Mononuclear cell (primary cell): Measurements from ENCODE around the gene CASR. TPM values are rescaled to one million over a fixed set of nuclear protein-coding genes. Genes with fewer than 3 reads are reported as not detected.

Experiments used
- H3K27me3 ChIP-seq: 2 replicates; pipeline ENCODE4 v1.6.0; 2011; ENCODE audit warnings: low read length, control low read depth; ENCODE audit not compliant: insufficient read depth
- H3K4me1 ChIP-seq: 2 replicates; pipeline ENCODE4 v1.5.1; 2011; ENCODE audit warnings: mild to moderate bottlenecking, low read length, control low read depth; ENCODE audit not compliant: insufficient read depth
- H3K4me3 ChIP-seq: 2 replicates; pipeline ENCODE4 v1.5.1; 2011; ENCODE audit warnings: mild to moderate bottlenecking, low read length, moderate library complexity
- H3K9me3 ChIP-seq: 2 replicates; pipeline ENCODE4 v1.5.1; 2011; ENCODE audit warnings: low read depth, mild to moderate bottlenecking, control low read depth, low read length
- total RNA-seq: library from RNA; depleted of rRNA; stranded (reverse); fragments of >200 nt; gene quantifications from one replicate; pipeline ENCODE4 v1.2.3, GENCODE V29; 2012

Gene CASR
- total RNA-seq, 1 donor = 1.2 TPM

GRCh38 chr3:122299872-122300460 is 116.5 kb downstream of the CASR start:
- Histone ChIP-seq H3K9me3 (no peaks in the 10 kb centered on the region), H3K27me3 (no peaks in the 10 kb centered on the region), H3K4me3 (no peak overlapping the region), H3K4me1 (peaks cover 19% of the 10 kb centered on the region)

GRCh38 chr3:122301063-122301462 is 117.6 kb downstream of the CASR start:
- H3K4me3 ChIP-seq = no peak overlapping the region
- peaks cover 8% of the 10 kb centered on the region for H3K4me1 ChIP-seq
- H3K27me3 ChIP-seq = no peaks in the 10 kb centered on the region
- H3K9me3 ChIP-seq = no peaks in the 10 kb centered on the region

- Histone ChIP-seq H3K27me3 (no peaks in the 10 kb centered on the region), H3K9me3 (no peaks in the 10 kb centered on the region), H3K4me3 (no peak overlapping the region), H3K4me1 (peaks cover 12% of the 10 kb centered on the region)
Measured at GRCh38 chr3:122305818-122306621, 122.6 kb downstream of the CASR start.

- H3K4me1 ChIP-seq = peaks cover 12% of the 10 kb centered on the region
- H3K9me3 ChIP-seq = no peaks in the 10 kb centered on the region
- no peaks in the 10 kb centered on the region for H3K27me3 ChIP-seq
- no peak overlapping the region for H3K4me3 ChIP-seq
Measured at GRCh38 chr3:122306622-122306953, 123.1 kb downstream of the CASR start.

GRCh38 chr3:122307094-122307687 is 123.7 kb downstream of the CASR start:
- H3K9me3 ChIP-seq = no peaks in the 10 kb centered on the region
- H3K4me3 ChIP-seq = no peak overlapping the region
- no peaks in the 10 kb centered on the region for H3K27me3 ChIP-seq
- H3K4me1 ChIP-seq = peaks cover 12% of the 10 kb centered on the region

GRCh38 chr3:122307976-122308375 is 124.5 kb downstream of the CASR start:
- H3K4me1 ChIP-seq = peaks cover 17% of the 10 kb centered on the region
- H3K9me3 ChIP-seq = no peaks in the 10 kb centered on the region
- H3K4me3 ChIP-seq = no peak overlapping the region
- no peaks in the 10 kb centered on the region for H3K27me3 ChIP-seq

- no peaks in the 10 kb centered on the region for H3K27me3 ChIP-seq
- no peaks in the 10 kb centered on the region for H3K9me3 ChIP-seq
- peaks cover 28% of the 10 kb centered on the region for H3K4me1 ChIP-seq
- no peak overlapping the region for H3K4me3 ChIP-seq
Measured at GRCh38 chr3:122310361-122310760, 126.9 kb downstream of the CASR start.

- no peak overlapping the region for H3K4me3 ChIP-seq
- H3K9me3 ChIP-seq = no peaks in the 10 kb centered on the region
- H3K4me1 ChIP-seq = peaks cover 19% of the 10 kb centered on the region
- no peaks in the 10 kb centered on the region for H3K27me3 ChIP-seq
Measured at GRCh38 chr3:122312826-122313225, 129.4 kb downstream of the CASR start.

- Histone ChIP-seq H3K9me3 (no peaks in the 10 kb centered on the region), H3K27me3 (no peaks in the 10 kb centered on the region), H3K4me1 (peaks cover 16% of the 10 kb centered on the region), H3K4me3 (no peak overlapping the region)
Measured at GRCh38 chr3:122313281-122313680, 129.8 kb downstream of the CASR start.

- Histone ChIP-seq H3K4me1 (peaks cover 16% of the 10 kb centered on the region), H3K4me3 (no peak overlapping the region), H3K27me3 (no peaks in the 10 kb centered on the region), H3K9me3 (peaks cover 6% of the 10 kb centered on the region)
Measured at GRCh38 chr3:122314228-122314876, 130.9 kb downstream of the CASR start.

GRCh38 chr3:122315619-122316018 is 132.2 kb downstream of the CASR start:
- peaks cover 16% of the 10 kb centered on the region for H3K4me1 ChIP-seq
- no peak overlapping the region for H3K4me3 ChIP-seq
- peaks cover 9% of the 10 kb centered on the region for H3K9me3 ChIP-seq
- no peaks in the 10 kb centered on the region for H3K27me3 ChIP-seq

- H3K4me3 ChIP-seq = no peak overlapping the region
- H3K4me1 ChIP-seq = peaks cover 16% of the 10 kb centered on the region
- no peaks in the 10 kb centered on the region for H3K27me3 ChIP-seq
- H3K9me3 ChIP-seq = peaks cover 9% of the 10 kb centered on the region
Measured at GRCh38 chr3:122316368-122316767, 132.9 kb downstream of the CASR start.

GRCh38 chr3:122318620-122319019 is 135.2 kb downstream of the CASR start:
- Histone ChIP-seq H3K4me3 (no peak overlapping the region), H3K4me1 (peaks cover 9% of the 10 kb centered on the region), H3K27me3 (no peaks in the 10 kb centered on the region), H3K9me3 (peaks cover 9% of the 10 kb centered on the region)

- H3K27me3 ChIP-seq = no peaks in the 10 kb centered on the region
- H3K4me3 ChIP-seq = no peak overlapping the region
- H3K9me3 ChIP-seq = peaks cover 9% of the 10 kb centered on the region
- H3K4me1 ChIP-seq = peaks cover 16% of the 10 kb centered on the region
Measured at GRCh38 chr3:122322095-122323075, 138.9 kb downstream of the CASR start.
